ENCODE data around the gene ICAM5. TPM values are rescaled to one million over a fixed set of nuclear protein-coding genes. Genes with fewer than 3 reads are reported as not detected.

Gene ICAM5
- polyA plus RNA-seq, 1 donor (not counting 4 experiments of a cell fraction or from before 2014, with no cell fraction given): 0.20 TPM

DNA sequence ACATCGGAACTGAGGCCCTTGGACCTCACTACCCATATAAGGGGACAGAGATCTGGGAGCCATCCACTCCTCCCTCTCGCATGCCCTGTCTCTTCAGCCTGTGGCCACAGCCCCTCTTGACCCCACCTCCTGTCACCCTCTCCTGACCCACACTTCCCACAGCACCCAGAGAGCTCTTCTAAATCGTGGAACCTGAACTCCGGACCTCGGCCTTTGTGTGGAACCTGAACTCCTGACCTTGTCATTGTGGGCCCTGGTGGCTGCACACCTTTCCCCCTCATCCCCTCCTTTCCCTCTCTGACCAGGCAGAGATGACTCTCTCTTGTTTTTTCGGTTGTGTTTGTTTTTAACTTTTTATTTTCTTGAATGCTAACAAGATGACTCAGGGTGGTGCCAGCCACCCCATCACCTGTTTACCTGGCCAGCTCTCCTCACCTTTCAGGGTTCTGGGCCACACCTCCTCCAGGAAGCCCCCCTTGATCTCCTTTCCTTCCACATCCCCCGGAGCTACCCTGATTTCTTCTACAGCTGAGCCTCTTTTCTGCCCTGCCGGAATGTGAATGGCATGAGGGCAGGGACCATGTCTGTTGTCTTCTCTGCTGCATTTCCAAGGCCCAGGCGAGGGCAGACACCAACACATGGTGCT lies 32.7 kb upstream of the ICAM5 start:
- no peaks in the 10 kb centered on the region for H3K9me1 ChIP-seq (ENCODE audit: control insufficient read depth, extremely low read depth, insufficient read depth, low read length)
- no peak for TF ChIP-seq EZH2 (IDR thresholded peaks at IDR 0.05; ENCODE audit: low read length)
- TF ChIP-seq, protein P1, sequence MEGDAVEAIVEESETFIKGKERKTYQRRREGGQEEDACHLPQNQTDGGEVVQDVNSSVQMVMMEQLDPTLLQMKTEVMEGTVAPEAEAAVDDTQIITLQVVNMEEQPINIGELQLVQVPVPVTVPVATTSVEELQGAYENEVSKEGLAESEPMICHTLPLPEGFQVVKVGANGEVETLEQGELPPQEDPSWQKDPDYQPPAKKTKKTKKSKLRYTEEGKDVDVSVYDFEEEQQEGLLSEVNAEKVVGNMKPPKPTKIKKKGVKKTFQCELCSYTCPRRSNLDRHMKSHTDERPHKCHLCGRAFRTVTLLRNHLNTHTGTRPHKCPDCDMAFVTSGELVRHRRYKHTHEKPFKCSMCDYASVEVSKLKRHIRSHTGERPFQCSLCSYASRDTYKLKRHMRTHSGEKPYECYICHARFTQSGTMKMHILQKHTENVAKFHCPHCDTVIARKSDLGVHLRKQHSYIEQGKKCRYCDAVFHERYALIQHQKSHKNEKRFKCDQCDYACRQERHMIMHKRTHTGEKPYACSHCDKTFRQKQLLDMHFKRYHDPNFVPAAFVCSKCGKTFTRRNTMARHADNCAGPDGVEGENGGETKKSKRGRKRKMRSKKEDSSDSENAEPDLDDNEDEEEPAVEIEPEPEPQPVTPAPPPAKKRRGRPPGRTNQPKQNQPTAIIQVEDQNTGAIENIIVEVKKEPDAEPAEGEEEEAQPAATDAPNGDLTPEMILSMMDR (optimal IDR thresholded peaks at IDR 0.05 in 1 of 3, IDR thresholded peaks at IDR 0.05 in 1 of 3, conservative IDR thresholded peaks at IDR 0.05 in 1 of 3; ENCODE audit: extremely low read depth in 1 of 3, insufficient read depth in 2 of 3, low read length in 3 of 3): no peak
- DNase-seq (ENCODE audit: low read depth, low spot score) (no peak), FAIRE-seq (no peak)
- no peaks in the 10 kb centered on the region for H3K9me3 ChIP-seq (ENCODE audit: control insufficient read depth, low read depth, low read length)
- no peak overlapping the region for H3K9ac ChIP-seq (ENCODE audit: control insufficient read depth, extremely low read depth, insufficient read depth, low read length)
- H3K4me3 ChIP-seq (ENCODE audit: control insufficient read depth in 2 of 3, extremely low read depth in 1 of 3, insufficient read depth in 2 of 3, low read depth in 1 of 3, low read length in 3 of 3): no peak overlapping the region
- no peak overlapping the region for H3K4me2 ChIP-seq (ENCODE audit: control insufficient read depth, extremely low read depth, insufficient read depth, low read depth, low read length)
- peaks cover 27% of the 10 kb centered on the region for H3K4me1 ChIP-seq (ENCODE audit: control insufficient read depth, extremely low read depth, insufficient read depth, low read length)
- dilution Hi-C loops (cut with MboI; ENCODE audit: extremely low pct_ligation_motif_present, low sequenced_read_pairs): no loop called here
- H3K27me3 ChIP-seq (ENCODE audit: control insufficient read depth, extremely low read depth, insufficient read depth, low read length): no peaks in the 10 kb centered on the region
- H3K27ac ChIP-seq (ENCODE audit: control insufficient read depth, insufficient read depth, low read length): no peak overlapping the region
- H3K36me3 ChIP-seq (ENCODE audit: control insufficient read depth in 2 of 2, extremely low read depth in 1 of 2, insufficient read depth in 2 of 2, low read length in 2 of 2): peaks cover 26 to 29% of the 10 kb centered on the region in 2 experiments
- H4K20me1 ChIP-seq (ENCODE audit: control insufficient read depth, extremely low read depth, insufficient read depth, low read length): no peaks in the 10 kb centered on the region
- peaks cover 16% of the 10 kb centered on the region for H3K79me2 ChIP-seq (ENCODE audit: control insufficient read depth, insufficient read depth, low read length)
- no peak overlapping the region for H2AFZ ChIP-seq (ENCODE audit: control insufficient read depth, low read length)

- H3K36me3 ChIP-seq (ENCODE audit: control insufficient read depth in 2 of 2, extremely low read depth in 1 of 2, insufficient read depth in 2 of 2, low read length in 2 of 2): peaks cover 26 to 29% of the 10 kb centered on the region in 2 experiments
- TF ChIP-seq, protein P1 (optimal IDR thresholded peaks at IDR 0.05 in 1 of 3, IDR thresholded peaks at IDR 0.05 in 1 of 3, conservative IDR thresholded peaks at IDR 0.05 in 1 of 3; ENCODE audit: extremely low read depth in 1 of 3, insufficient read depth in 2 of 3, low read length in 3 of 3): no peak
- no peak for TF ChIP-seq EZH2 (IDR thresholded peaks at IDR 0.05; ENCODE audit: low read length)
- H3K27me3 ChIP-seq (ENCODE audit: control insufficient read depth, extremely low read depth, insufficient read depth, low read length): no peaks in the 10 kb centered on the region
- peaks cover 23% of the 10 kb centered on the region for H3K4me1 ChIP-seq (ENCODE audit: control insufficient read depth, extremely low read depth, insufficient read depth, low read length)
- no peaks in the 10 kb centered on the region for H4K20me1 ChIP-seq (ENCODE audit: control insufficient read depth, extremely low read depth, insufficient read depth, low read length)
- FAIRE-seq (no peak), DNase-seq (ENCODE audit: low read depth, low spot score) (no peak)
- H3K4me2 ChIP-seq (ENCODE audit: control insufficient read depth, extremely low read depth, insufficient read depth, low read depth, low read length): no peak overlapping the region
- no peak overlapping the region for H3K9ac ChIP-seq (ENCODE audit: control insufficient read depth, extremely low read depth, insufficient read depth, low read length)
- no peaks in the 10 kb centered on the region for H3K9me3 ChIP-seq (ENCODE audit: control insufficient read depth, low read depth, low read length)
- dilution Hi-C loops (cut with MboI; ENCODE audit: extremely low pct_ligation_motif_present, low sequenced_read_pairs): no loop called here
- H3K27ac ChIP-seq (ENCODE audit: control insufficient read depth, insufficient read depth, low read length): no peak overlapping the region
- H3K79me2 ChIP-seq (ENCODE audit: control insufficient read depth, insufficient read depth, low read length): peaks cover 6% of the 10 kb centered on the region
- no peak overlapping the region for H2AFZ ChIP-seq (ENCODE audit: control insufficient read depth, low read length)
- H3K9me1 ChIP-seq (ENCODE audit: control insufficient read depth, extremely low read depth, insufficient read depth, low read length): no peaks in the 10 kb centered on the region
- H3K4me3 ChIP-seq (ENCODE audit: control insufficient read depth in 2 of 3, extremely low read depth in 1 of 3, insufficient read depth in 2 of 3, low read depth in 1 of 3, low read length in 3 of 3): no peak overlapping the region
These were observed 31.6 kb upstream of the ICAM5 start for GRCh38 chr19:10258080-10258710.

All from keratinocyte (primary cell).